A673 (cell line): ENCODE data around the gene MPRIP. TPM values are rescaled to one million over a fixed set of nuclear protein-coding genes. Genes with fewer than 3 reads are reported as not detected.
A peak's percentile ranks its signal among the peaks of the same experiment; 100 is the strongest.

Experiments
- BruUV-seq: library from RNA; stranded (reverse); fragments of 400-500 nt; replicated peaks from 2 replicates; lab custom pipeline; 2021; lab: Mats Ljungman, UMichigan
- CTCF ChIA-PET: fragments of 300-600 bp; sonication (Branson Sonifier 250); formaldehyde crosslinking; loops from one replicate; lab custom pipeline; 2022; ENCODE audit warnings: antibody characterized with exemption; lab: Charles Lee
- POLR2A ChIA-PET: fragments of 300-600 bp; sonication (Branson Sonifier 250); formaldehyde crosslinking; loops from one replicate; lab custom pipeline; 2022; ENCODE audit warnings: antibody characterized with exemption; ENCODE audit not compliant: low non-redundant PET; lab: Charles Lee
- DNase-seq: peaks from one replicate; pipeline ENCODE4 v3.0.0-alpha.2; 2015; ENCODE audit warnings: low spot score
- H3K27ac ChIP-seq: fragments of 200-600 bp; sonication (generic); 2 replicates; pipeline ENCODE4 v1.5.1; 2016; ENCODE audit warnings: mixed run types, low read depth, mild to moderate bottlenecking, mixed read lengths, antibody characterized with exemption, low read length; ENCODE audit not compliant: poor library complexity, severe bottlenecking
- H3K27me3 ChIP-seq: fragments of 200-600 bp; sonication (generic); replicated peaks from 2 replicates; pipeline ENCODE4 v1.6.1; 2017; ENCODE audit warnings: mixed run types, low read depth, mild to moderate bottlenecking, mixed read lengths, antibody characterized with exemption, low read length; ENCODE audit not compliant: insufficient read depth, poor library complexity
- H3K36me3 ChIP-seq: fragments of 200-600 bp; sonication (generic); 2 replicates; pipeline ENCODE4 v1.6.1; 2016; ENCODE audit warnings: mixed run types, mild to moderate bottlenecking, mixed read lengths, antibody characterized with exemption, low read length; ENCODE audit not compliant: insufficient read depth, poor library complexity, severe bottlenecking
- H3K4me1 ChIP-seq: fragments of 200-600 bp; sonication (generic); 2 replicates; pipeline ENCODE4 v1.6.1; 2017; ENCODE audit warnings: mixed run types, mild to moderate bottlenecking, mixed read lengths, antibody characterized with exemption, low read length; ENCODE audit not compliant: insufficient read depth, poor library complexity, severe bottlenecking
- H3K4me3 ChIP-seq: fragments of 200-600 bp; sonication (generic); 2 replicates; pipeline ENCODE4 v1.5.1; 2016; ENCODE audit warnings: low read depth, mixed run types, mild to moderate bottlenecking, mixed read lengths, low read length; ENCODE audit not compliant: poor library complexity, severe bottlenecking
- H3K9me3 ChIP-seq: fragments of 200-600 bp; sonication (generic); 2 replicates; pipeline ENCODE4 v1.6.1; 2016; ENCODE audit warnings: mixed run types, low read depth, mild to moderate bottlenecking, mixed read lengths, antibody characterized with exemption, low read length; ENCODE audit not compliant: poor library complexity, severe bottlenecking
- EZH2 ChIP-seq: fragments of 200-600 bp; sonication (generic); IDR thresholded peaks from 2 replicates; pipeline ENCODE4 v1.6.1; 2017; ENCODE audit warnings: borderline replicate concordance, low read depth, mild to moderate bottlenecking, mixed read lengths, antibody characterized with exemption, low read length; ENCODE audit not compliant: poor library complexity, severe bottlenecking
- intact Hi-C: fragments of 100-400 bp; cut with micrococcal nuclease; formaldehyde crosslinking; loops from one replicate; pipeline ENCODE4 v1.10.0; 2022; ENCODE audit not compliant: unreplicated experiment
- total RNA-seq: library from RNA; stranded (reverse); gene quantifications from 2 replicates; pipeline ENCODE4 v1.2.3, GENCODE V29; 2021
- TF ChIP-seq, protein P1 (sequence below): fragments of 300-800, 200-600 bp; sonication (generic); conservative IDR thresholded peaks from 2 replicates; pipeline ENCODE4 v1.5.1; 2017; ENCODE audit warnings: low read depth, mild to moderate bottlenecking, antibody characterized with exemption, low read length, moderate library complexity, mixed read lengths

The MPRIP gene
- total RNA-seq, 1 experiment from 2014 or later: 290 TPM

DNA sequence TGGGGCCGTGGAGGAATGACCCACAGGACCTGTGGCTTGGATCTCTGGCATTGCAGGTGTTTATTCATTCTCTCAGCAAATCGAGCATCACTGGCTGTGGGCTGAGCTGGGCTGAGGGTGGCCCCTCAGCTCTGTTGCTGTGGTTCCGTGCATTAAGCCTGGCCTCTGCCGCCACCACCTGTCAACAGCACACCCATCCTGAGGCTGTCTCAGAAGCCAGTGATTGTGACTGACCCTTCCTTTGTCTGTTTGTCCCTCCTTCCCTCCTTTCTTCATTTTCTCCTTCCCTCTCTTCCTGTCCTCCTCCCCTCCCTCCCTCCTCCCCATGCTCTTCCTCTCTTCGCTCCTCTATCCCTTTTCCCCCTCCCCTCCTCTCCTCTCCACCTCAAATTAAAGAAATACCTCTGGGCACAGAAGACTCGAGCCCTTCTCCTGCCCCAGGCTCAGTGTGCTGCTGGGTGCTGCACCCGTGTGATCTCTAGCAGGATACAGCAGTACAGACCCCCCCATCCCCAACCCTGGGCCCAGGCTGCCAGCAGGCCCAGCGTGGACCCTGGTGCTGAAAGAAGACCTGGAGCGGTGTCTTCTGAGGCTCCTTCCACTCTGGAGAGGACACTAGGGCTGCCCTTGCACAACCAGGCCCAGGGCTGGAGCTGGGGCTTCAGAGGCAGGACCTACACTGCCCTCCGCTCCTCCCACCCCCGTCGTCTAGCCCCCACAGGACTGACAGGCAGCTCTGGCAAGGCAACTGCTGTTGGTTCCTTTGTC is 88.0 kb downstream of the MPRIP start:
- BruUV-seq: no TSS peak
- DNase-seq: no peak
- peak overlapping the region; percentile 34 for H3K27ac ChIP-seq
- POLR2A ChIA-PET: no interaction called here
- H3K4me1 ChIP-seq: peaks cover 16% of the 10 kb centered on the region
- CTCF ChIA-PET: no interaction called here
- no peaks in the 10 kb centered on the region for H3K27me3 ChIP-seq
- TF ChIP-seq EZH2: no peak
- TF ChIP-seq, protein P1, sequence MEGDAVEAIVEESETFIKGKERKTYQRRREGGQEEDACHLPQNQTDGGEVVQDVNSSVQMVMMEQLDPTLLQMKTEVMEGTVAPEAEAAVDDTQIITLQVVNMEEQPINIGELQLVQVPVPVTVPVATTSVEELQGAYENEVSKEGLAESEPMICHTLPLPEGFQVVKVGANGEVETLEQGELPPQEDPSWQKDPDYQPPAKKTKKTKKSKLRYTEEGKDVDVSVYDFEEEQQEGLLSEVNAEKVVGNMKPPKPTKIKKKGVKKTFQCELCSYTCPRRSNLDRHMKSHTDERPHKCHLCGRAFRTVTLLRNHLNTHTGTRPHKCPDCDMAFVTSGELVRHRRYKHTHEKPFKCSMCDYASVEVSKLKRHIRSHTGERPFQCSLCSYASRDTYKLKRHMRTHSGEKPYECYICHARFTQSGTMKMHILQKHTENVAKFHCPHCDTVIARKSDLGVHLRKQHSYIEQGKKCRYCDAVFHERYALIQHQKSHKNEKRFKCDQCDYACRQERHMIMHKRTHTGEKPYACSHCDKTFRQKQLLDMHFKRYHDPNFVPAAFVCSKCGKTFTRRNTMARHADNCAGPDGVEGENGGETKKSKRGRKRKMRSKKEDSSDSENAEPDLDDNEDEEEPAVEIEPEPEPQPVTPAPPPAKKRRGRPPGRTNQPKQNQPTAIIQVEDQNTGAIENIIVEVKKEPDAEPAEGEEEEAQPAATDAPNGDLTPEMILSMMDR: no peak
- peaks cover 30% of the 10 kb centered on the region for H3K36me3 ChIP-seq
- H3K9me3 ChIP-seq: no peaks in the 10 kb centered on the region
- intact Hi-C loops: no loop called here
- H3K4me3 ChIP-seq: no peak overlapping the region

DNA sequence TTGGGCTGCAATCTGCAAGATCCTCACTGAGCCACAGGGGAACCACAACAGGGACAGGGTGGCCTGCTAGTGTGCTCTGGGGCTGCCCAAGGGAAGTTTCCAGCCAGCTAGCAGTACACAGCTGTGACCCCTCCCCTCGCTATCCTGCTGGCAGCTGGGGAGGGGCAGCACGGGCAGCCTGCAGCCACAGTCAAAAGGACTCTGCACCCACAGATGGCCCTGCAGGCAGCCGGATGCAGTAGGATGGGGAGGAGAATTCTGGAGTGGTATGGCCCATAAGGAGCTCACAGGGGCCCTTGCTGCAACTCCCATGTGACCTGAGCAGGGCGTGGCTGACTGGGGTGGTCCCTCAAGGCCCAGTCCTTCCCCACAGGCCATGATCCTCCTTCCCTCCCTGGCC is 89.6 kb downstream of the MPRIP start:
- ChIA-PET CTCF (interaction anchor here (1.3 kb wide), 1 partner anchor 10 kb away, joined by 4 read pairs; no protein-coding TSS in a partner anchor), POLR2A (no interaction called here)
- H3K27ac ChIP-seq: peak overlapping the region; percentile 34
- intact Hi-C loops: no loop called here
- H3K36me3 ChIP-seq: peaks cover 33% of the 10 kb centered on the region
- no peak for TF ChIP-seq EZH2
- TF ChIP-seq, protein P1: no peak
- DNase-seq: no peak
- no peak overlapping the region for H3K4me3 ChIP-seq
- peaks cover 16% of the 10 kb centered on the region for H3K4me1 ChIP-seq
- H3K27me3 ChIP-seq: no peaks in the 10 kb centered on the region
- no TSS peak for BruUV-seq
- no peaks in the 10 kb centered on the region for H3K9me3 ChIP-seq

DNA sequence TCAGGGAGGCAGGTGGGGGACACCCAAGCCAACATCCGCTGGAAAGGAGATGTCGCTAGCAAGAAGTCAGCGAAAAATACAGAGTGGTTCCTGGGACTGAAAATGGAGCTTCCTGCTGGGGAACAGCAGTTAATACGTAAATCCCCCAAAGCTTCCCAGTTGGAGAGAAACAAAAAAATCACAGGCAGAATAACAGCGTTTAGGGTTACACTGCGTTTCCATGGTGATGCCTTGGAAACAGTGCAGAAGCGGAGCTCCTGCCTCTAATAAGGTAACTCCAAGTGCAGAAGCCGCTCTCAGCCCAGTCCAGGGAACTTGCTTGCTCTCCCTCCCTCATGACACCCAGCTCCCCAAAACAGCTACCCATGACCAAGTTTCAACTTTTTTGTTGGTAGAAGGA is 90.5 kb downstream of the MPRIP start:
- Histone ChIP-seq H3K4me3 (no peak overlapping the region), H3K36me3 (peaks cover 35% of the 10 kb centered on the region), H3K27me3 (no peaks in the 10 kb centered on the region), H3K9me3 (no peaks in the 10 kb centered on the region), H3K4me1 (peaks cover 16% of the 10 kb centered on the region), H3K27ac (peak overlapping the region; percentile 52)
- CTCF ChIA-PET: interaction anchor here (1.3 kb wide), 1 partner anchor 9 kb away, joined by 4 read pairs; no protein-coding TSS in a partner anchor
- no peak for TF ChIP-seq EZH2
- TF ChIP-seq, protein P1: no peak
- intact Hi-C loops: no loop called here
- POLR2A ChIA-PET: no interaction called here
- peak; percentile 82 for DNase-seq
- BruUV-seq: no TSS peak
